Testis (tissue), 3 donors: Measurements from ENCODE around the gene TMTC4. TPM values are rescaled to one million over a fixed set of nuclear protein-coding genes. Genes with fewer than 3 reads are reported as not detected.

ENCODE experiments used
- DNase-seq: peaks from one replicate; pipeline ENCODE4 v3.0.0-alpha.2; 2019
- H3K27ac ChIP-seq, 2 donors: fragments of 200-600 bp; sonication (generic); one replicate each; pipeline ENCODE4 v1.5.1; 2019
- H3K27me3 ChIP-seq: fragments of 200-600 bp; sonication (generic); one replicate; pipeline ENCODE4 v1.5.1; 2019
- H3K36me3 ChIP-seq: fragments of 200-600 bp; sonication (generic); one replicate; pipeline ENCODE4 v1.5.1; 2017; ENCODE audit warnings: low read depth; ENCODE audit errors: missing control alignments
- H3K4me1 ChIP-seq: fragments of 200-600 bp; sonication (generic); one replicate; pipeline ENCODE4 v1.5.1; 2019
- H3K4me3 ChIP-seq, 2 donors: fragments of 200-600 bp; sonication (generic); one replicate each; pipeline ENCODE4 v1.5.1; 2017 to 2019
- H3K9me3 ChIP-seq: fragments of 200-600 bp; sonication (generic); one replicate; pipeline ENCODE4 v1.5.1; 2017
- CTCF ChIP-seq, 3 experiments: fragments of 450-650 bp in 2 of 3; fragments of 200-600 bp in 1 of 3; sonication (generic) in 1 of 3; IDR thresholded peaks; one replicate each; pipeline ENCODE4 v1.5.1; 2016 to 2019; ENCODE audit warnings: antibody characterized with exemption in 3 of 3, mild to moderate bottlenecking in 2 of 3, moderate library complexity in 1 of 3
- POLR2A ChIP-seq: fragments of 450-650 bp; IDR thresholded peaks from one replicate; pipeline ENCODE4 v1.6.1; 2017; ENCODE audit warnings: antibody characterized with exemption, mild to moderate bottlenecking, moderate library complexity
- WGBS, 2 donors: methylation state at CpG; one replicate each; pipeline ENCODE4 v1.1.5; 2018; 5-methylcytosine and 5-hydroxymethylcytosine counted together
- intact Hi-C: fragments of 100-400 bp; cut with DNase I; formaldehyde crosslinking; loops from one replicate; pipeline ENCODE4 v1.15.1; 2023; ENCODE audit warnings: low total_unique reads
- polyA plus RNA-seq: library from polyadenylated mRNA; stranded (reverse); fragments of 350-450 nt; fragmentation: Illumina TruSeq; extraction: RNeasy Lipid Tissue Mini Kit (QIAGEN cat#74804); gene quantifications from one replicate; pipeline ENCODE4 v1.2.3, GENCODE V29; 2014; ENCODE audit warnings: low read depth, low replicate concordance; ENCODE audit not compliant: insufficient read depth
- total RNA-seq, 2 donors: library from RNA; depleted of rRNA; stranded (reverse); fragments of >200 nt; gene quantifications; one replicate each; pipeline ENCODE4 v1.2.3, GENCODE V29; 2016

The TMTC4 gene
- total and polyA plus RNA-seq, 3 donors from 2014 or later: 27.5 to 35.1 (median 28.2) TPM

GRCh38 chr13:100662468-100663211, 12.0 kb downstream of the TMTC4 start:
- Histone ChIP-seq H3K4me1 (no peaks in the 10 kb centered on the region), H3K27me3 (no peaks in the 10 kb centered on the region), H3K9me3 (no peaks in the 10 kb centered on the region), H3K4me3 (no peak overlapping the region), H3K27ac (no peak overlapping the region), H3K36me3 (no peaks in the 10 kb centered on the region)
- no peak for DNase-seq
- TF ChIP-seq CTCF (IDR thresholded peaks at IDR 0.05) (no peak), POLR2A (no peak)
- WGBS, 2 donors: 84 to 94% methylated on average over 24 of the region's 24 CpGs
- intact Hi-C loops: no loop called here

GRCh38 chr13:100660761-100661160, 13.8 kb downstream of the TMTC4 start:
- DNase-seq: no peak
- no peaks in the 10 kb centered on the region for H3K4me1 ChIP-seq
- no peaks in the 10 kb centered on the region for H3K27me3 ChIP-seq
- H3K36me3 ChIP-seq: no peaks in the 10 kb centered on the region
- no peak overlapping the region for H3K4me3 ChIP-seq
- TF ChIP-seq CTCF (IDR thresholded peaks at IDR 0.05) (no peak), POLR2A (no peak)
- 76 to 91% methylated on average over 8 of the region's 8 CpGs for WGBS, 2 donors
- H3K9me3 ChIP-seq: no peaks in the 10 kb centered on the region
- H3K27ac ChIP-seq: no peak overlapping the region
- intact Hi-C loops: no loop called here

GRCh38 chr13:100659578-100659977, 15.0 kb downstream of the TMTC4 start:
- Histone ChIP-seq H3K27ac (no peak overlapping the region), H3K27me3 (no peaks in the 10 kb centered on the region), H3K4me3 (no peak overlapping the region), H3K36me3 (no peaks in the 10 kb centered on the region), H3K4me1 (no peaks in the 10 kb centered on the region), H3K9me3 (no peaks in the 10 kb centered on the region)
- no peak for TF ChIP-seq POLR2A
- no peak for TF ChIP-seq CTCF (IDR thresholded peaks at IDR 0.05)
- intact Hi-C loops: no loop called here
- no peak for DNase-seq
- 91 to 98% methylated on average over 4 of the region's 4 CpGs for WGBS, 2 donors

- WGBS, 2 donors: 44 to 83% methylated on average over 2 of the region's 2 CpGs
- Histone ChIP-seq H3K27ac (no peak overlapping the region), H3K4me1 (no peaks in the 10 kb centered on the region), H3K4me3 (no peak overlapping the region), H3K9me3 (no peaks in the 10 kb centered on the region), H3K27me3 (no peaks in the 10 kb centered on the region), H3K36me3 (no peaks in the 10 kb centered on the region)
- TF ChIP-seq POLR2A (no peak), CTCF (IDR thresholded peaks at IDR 0.05) (no peak)
- intact Hi-C loops: no loop called here
- DNase-seq: no peak
Observed at GRCh38 chr13:100658363-100658762, 16.2 kb downstream of the TMTC4 start.

GRCh38 chr13:100657881-100658315, 16.7 kb downstream of the TMTC4 start:
- Histone ChIP-seq H3K36me3 (no peaks in the 10 kb centered on the region), H3K4me3 (no peak overlapping the region), H3K9me3 (no peaks in the 10 kb centered on the region), H3K4me1 (no peaks in the 10 kb centered on the region), H3K27ac (no peak overlapping the region), H3K27me3 (no peaks in the 10 kb centered on the region)
- no peak for TF ChIP-seq CTCF (IDR thresholded peaks at IDR 0.05)
- no peak for TF ChIP-seq POLR2A
- intact Hi-C loops: no loop called here
- WGBS, 2 donors: 91 to 94% methylated on average over 5 of the region's 5 CpGs
- no peak for DNase-seq
